GM13976 (cell line): ENCODE data around the gene RNF220.

ENCODE experiments used
- DNase-seq: peaks from one replicate; pipeline ENCODE4 v3.0.0; 2012; ENCODE audit warnings: low spot score
- in situ Hi-C: fragments of 300-500 bp; cut with MboI; formaldehyde crosslinking; loops from one replicate; pipeline ENCODE4 v1.12.0; 2022; ENCODE audit warnings: low sequenced_read_pairs, mixed read lengths, inconsistent platforms; ENCODE audit not compliant: unreplicated experiment
- TF ChIP-seq, protein P1 (sequence below): IDR thresholded peaks from 2 replicates; pipeline ENCODE4 v1.5.1; 2012; ENCODE audit warnings: borderline replicate concordance, mild to moderate bottlenecking; ENCODE audit not compliant: insufficient read depth; ENCODE audit errors: extremely low read depth, missing control alignments, control extremely low read depth

Gene RNF220

DNA sequence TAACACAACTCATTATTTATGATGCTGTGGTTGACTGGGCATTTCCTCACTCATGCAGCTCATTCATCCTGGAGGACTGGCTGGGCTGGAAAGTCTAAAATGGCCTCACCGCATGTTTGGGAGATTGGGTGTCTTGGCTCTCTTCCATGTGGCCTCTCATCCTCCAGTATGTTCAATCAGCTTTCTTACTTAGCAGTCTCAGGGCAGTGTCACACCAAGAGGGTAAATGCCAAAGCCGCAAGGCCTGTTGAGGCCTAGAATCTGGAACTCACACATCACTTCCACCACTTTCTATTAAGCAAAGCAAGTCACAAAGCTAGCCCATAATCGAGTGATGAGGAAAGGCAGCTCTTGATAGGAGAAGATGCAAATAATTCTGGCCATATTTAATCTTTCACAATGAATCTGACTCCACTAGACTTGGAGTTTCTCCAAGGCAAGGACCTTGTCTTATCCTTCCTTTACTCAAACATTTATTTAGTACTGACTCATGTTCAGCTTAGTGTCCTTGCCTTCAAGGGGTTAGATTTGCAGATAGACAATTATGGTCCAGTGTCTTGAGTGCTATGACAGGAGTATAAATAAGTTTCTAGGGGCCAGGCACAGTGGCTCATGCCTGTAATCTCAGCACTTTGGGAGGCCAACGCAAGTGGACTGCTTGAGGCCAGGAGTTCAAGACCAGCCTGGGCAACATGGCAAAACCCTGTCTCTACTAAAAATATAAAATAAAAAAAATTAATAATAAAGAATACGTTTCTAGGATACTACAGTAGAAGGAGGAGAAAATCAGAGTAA lies 224.1 kb downstream of the RNF220 start:
- no peak for DNase-seq
- TF ChIP-seq, protein P1, sequence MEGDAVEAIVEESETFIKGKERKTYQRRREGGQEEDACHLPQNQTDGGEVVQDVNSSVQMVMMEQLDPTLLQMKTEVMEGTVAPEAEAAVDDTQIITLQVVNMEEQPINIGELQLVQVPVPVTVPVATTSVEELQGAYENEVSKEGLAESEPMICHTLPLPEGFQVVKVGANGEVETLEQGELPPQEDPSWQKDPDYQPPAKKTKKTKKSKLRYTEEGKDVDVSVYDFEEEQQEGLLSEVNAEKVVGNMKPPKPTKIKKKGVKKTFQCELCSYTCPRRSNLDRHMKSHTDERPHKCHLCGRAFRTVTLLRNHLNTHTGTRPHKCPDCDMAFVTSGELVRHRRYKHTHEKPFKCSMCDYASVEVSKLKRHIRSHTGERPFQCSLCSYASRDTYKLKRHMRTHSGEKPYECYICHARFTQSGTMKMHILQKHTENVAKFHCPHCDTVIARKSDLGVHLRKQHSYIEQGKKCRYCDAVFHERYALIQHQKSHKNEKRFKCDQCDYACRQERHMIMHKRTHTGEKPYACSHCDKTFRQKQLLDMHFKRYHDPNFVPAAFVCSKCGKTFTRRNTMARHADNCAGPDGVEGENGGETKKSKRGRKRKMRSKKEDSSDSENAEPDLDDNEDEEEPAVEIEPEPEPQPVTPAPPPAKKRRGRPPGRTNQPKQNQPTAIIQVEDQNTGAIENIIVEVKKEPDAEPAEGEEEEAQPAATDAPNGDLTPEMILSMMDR: no peak
- in situ Hi-C loops: no loop called here

- TF ChIP-seq, protein P1: no peak
- no peak for DNase-seq
- in situ Hi-C loops: no loop called here
Measured at GRCh38 chr1:44630116-44630515, 225.1 kb downstream of the RNF220 start.

GRCh38 chr1:44631333-44631646 lies 226.2 kb downstream of the RNF220 start:
- TF ChIP-seq, protein P1: no peak
- no peak for DNase-seq
- in situ Hi-C loops: no loop called here

DNA sequence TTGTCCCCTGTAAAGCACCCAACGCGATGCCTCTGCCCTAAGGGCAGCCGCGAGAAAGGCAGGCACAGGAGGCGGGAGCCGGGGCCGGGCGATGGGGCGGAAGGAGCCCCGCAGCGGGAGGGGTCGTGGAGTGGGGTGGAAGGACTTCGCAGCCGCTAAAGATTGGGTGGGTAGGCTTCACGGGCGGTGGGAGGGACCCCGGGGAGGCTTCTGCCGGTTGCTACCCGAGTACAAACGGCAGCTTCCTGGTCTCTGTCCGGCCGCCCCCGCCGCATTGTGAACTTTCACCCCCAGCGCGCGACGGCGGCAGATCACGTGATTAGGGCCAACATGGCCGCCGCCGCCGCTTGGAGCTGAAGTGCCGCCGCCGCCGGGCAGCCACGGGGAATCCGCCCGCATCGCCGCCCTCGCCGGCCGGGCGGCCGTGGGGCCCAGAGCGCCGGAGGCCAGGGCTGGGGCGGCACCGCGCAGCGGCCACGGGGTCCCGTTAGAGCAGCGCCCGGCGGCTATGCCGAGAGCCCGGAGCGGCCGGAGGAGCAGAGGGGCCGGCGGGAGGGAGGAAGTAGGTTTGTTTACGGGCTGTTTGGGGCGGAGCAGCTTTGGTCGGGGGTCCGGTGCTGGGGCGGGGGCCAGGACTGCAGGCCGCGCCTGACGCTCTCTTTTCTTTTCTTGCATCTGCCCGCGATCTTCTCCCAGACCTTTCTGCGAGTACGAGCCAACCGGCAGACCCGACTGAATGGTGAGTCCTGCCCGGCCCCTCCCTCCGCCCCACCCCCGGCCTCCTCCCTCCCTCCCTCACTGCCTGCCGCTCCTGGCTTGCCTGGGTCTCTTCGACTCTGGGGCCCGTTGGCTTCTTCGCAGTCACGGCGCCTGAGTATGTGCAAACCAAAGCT lies 226.8 kb downstream of the RNF220 start:
- in situ Hi-C loops: no loop called here
- TF ChIP-seq, protein P1: no peak
- peak; percentile 96 for DNase-seq

GRCh38 chr1:44632598-44632997 lies 227.5 kb downstream of the RNF220 start:
- in situ Hi-C loops: no loop called here
- no peak for DNase-seq
- TF ChIP-seq, protein P1: no peak

DNA sequence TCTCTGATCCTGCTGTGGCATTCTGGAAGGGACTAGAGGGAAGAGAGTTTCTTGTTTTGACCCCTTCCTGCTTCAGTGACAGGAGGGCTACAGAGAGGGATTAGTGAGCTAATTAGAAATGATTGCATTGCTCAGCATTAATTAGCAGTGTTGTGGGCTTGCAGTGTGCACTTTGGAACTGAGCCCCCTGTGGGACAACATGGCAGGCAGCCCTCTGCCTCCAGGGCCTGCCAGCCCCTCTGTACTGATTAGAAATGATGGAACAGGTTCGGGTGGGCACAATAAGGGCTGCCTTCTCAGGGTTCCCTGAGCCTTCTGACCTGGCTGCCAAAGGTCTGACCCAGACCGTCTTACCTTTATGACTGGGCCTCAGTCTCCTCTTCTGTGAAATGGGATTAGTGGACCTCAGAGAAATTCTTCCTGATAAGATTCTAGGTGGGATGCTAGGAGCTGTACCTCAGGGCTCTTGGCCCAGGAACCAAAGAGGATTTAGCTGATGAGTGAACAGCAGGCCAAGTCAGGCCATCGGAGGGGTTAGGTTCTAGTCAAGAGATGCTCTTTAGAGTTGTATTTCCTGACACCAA lies 229.6 kb downstream of the RNF220 start:
- TF ChIP-seq, protein P1: no peak
- no peak for DNase-seq
- in situ Hi-C loops: no loop called here
